GM19328 (cell line): ENCODE measurements around the gene TMCC3.

ENCODE experiments used
- ATAC-seq: cut with Tn5 transposase; IDR thresholded peaks from one replicate; pipeline ENCODE4 v1.9.1; 2021; ENCODE audit warnings: mild to moderate bottlenecking, moderate library complexity; ENCODE audit not compliant: unreplicated experiment

TMCC3 gene

GRCh38 chr12:94536040-94536965 lies 114.1 kb downstream of the TMCC3 start:
- no peak for ATAC-seq

DNA sequence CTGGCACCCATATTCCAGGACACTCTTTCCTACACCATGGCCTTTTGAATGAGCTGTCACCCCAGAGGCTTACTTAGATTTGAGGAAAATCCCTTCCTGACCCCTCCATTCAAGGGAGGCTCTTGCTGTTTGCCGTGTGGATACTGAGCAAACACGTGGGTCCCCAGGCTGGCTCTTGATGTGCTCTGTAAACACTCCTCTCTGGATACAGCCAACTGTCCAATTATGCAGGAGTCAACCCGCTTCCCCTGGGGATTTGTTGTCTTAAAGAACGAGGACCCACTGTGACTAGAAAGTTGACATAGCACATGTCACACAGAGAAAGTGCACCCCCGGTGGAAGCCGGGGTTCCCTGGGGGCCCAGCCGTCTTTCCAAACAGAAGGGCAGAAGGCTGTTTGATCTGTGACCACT lies 114.8 kb downstream of the TMCC3 start:
- no peak for ATAC-seq

- ATAC-seq = no peak
Measured at GRCh38 chr12:94534774-94535509, 115.4 kb downstream of the TMCC3 start.

GRCh38 chr12:94534278-94534677 lies 116.1 kb downstream of the TMCC3 start:
- no peak for ATAC-seq

DNA sequence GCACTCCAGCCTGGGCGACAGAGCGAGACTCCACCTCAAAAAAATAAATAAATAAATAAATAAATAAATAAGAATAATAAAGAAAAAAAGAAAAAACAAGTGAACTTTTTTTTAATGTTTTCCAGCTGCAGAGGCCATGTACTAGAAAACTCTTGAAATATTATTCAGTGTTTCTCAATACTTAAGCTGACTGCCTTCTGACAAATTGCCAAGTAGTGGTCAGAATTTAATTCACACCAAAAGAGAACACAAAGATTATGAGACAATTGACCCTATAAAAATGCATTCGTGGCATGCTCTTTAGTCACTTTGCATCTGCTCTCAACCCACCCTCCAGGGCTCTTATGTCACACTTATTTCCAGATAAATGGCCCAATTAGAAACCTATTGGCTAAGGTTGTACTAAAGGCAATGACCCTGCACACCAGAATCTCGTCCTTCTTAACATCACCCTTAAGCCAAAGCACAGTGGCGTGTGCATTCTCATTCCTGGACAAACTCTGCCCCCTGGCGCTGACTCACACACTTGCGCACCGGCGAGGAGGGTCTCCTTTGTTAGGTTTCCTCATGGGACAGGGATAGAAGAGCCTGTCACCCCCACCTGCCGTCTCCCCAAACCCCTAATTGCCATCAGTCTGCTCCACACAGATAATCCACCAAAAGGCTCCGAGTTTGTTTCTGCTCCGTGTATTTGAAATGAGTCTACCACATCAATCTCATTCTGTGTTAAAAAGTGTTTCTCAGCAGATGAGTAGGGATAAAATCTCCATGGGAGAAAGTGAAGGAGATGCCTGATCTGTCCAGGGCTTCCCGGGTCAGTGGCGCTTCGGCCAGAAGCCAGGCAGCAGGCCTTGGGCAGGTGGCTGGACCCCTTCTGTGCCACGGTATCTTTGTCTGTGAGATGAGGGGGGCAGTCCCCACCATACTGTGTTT lies 117.6 kb downstream of the TMCC3 start:
- ATAC-seq = no peak

DNA sequence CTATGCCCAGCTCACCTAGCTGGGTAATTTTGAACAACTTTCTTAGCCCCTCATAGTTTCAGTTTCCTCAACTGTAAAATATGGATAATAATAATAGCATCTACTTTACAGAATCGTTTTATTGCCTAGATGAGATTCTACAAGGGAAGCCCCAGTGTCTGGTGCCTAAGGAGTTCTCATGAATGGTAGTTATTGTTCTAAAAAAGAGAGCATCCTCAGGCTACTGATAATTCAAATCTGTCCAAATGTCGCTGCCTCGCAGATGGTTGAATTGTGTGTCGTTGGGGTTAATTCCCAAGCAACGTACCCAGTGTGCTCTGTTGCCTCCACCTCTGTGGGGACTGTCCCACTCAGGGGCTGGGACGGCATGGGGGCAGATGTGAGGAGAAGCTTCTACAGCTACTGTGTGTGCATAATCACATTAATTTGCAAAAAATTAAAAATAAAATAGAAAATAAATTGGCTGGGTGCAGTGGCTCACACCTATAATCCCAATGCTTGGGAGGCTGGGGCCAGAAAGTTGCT lies 119.1 kb downstream of the TMCC3 start:
- no peak for ATAC-seq

DNA sequence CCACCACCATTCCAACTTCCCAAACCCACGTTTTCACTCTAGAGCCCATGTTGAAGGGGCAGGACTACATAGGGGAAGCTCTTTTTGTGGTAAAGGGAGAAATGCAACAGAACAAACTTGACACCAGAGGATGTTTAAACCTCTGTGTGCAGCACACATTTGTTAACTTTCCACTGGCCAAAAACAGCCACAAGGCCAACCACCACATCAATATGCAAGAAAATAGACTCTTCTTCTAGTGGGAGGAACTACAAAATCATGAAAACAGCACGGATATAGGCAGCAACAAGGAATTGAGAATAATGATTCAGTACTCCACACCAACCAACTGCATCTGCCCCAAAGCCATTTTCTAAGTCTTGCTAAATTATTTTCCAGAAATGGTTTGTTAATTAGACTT lies 124.4 kb downstream of the TMCC3 start:
- no peak for ATAC-seq
